ENCODE data around the gene IFIT3. TPM values are rescaled to one million over a fixed set of nuclear protein-coding genes. Genes with fewer than 3 reads are reported as not detected.

The IFIT3 gene
- total and polyA plus RNA-seq, 2 donors from 2014 or later: 14.7 to 20.1 TPM

DNA sequence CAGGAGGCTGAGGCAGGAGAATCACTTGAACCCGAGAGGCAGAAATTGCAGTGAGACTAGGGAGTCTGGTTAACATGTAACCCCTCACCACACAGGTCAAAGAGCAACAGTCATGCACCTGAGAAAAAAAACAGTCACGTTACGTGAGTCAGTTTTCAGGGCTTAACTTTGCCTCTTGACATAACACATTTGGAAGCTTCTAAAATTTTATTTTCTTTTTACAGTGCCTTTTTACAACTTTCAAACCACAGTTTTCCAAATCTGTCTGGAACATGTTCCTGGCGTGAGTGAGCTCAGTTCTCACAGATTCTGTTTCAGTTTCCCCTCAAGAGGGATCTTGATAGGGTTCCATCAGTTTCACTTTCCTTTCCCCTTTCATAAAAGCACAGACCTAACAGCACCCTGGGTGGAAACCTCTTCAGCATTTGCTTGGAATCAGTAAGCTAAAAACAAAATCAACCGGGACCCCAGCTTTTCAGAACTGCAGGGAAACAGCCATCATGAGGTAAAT, 4.4 kb downstream of the IFIT3 start:
- H3K36me3 ChIP-seq (ENCODE audit: control insufficient read depth in 2 of 3, insufficient read depth in 3 of 3, low read length in 3 of 3): no peaks in the 10 kb centered on the region
- H3K27me3 ChIP-seq (ENCODE audit: control insufficient read depth, insufficient read depth, low read length): no peaks in the 10 kb centered on the region
- H3K9me3 ChIP-seq (ENCODE audit: control insufficient read depth in 2 of 3, insufficient read depth in 1 of 3, low read length in 3 of 3): no peaks in the 10 kb centered on the region
- DNase-seq (peak in 2 of 5 donors; percentile 55 to 81), FAIRE-seq (no peak)
- H3K4me3 ChIP-seq (ENCODE audit: low read length in 3 of 3): peak overlapping the region; percentile 23 to 65 (median 62)
- peak overlapping the region; percentile 1 to 74 (median 50) for H3K9ac ChIP-seq (ENCODE audit: low read length in 3 of 3)
- TF ChIP-seq, protein P1, sequence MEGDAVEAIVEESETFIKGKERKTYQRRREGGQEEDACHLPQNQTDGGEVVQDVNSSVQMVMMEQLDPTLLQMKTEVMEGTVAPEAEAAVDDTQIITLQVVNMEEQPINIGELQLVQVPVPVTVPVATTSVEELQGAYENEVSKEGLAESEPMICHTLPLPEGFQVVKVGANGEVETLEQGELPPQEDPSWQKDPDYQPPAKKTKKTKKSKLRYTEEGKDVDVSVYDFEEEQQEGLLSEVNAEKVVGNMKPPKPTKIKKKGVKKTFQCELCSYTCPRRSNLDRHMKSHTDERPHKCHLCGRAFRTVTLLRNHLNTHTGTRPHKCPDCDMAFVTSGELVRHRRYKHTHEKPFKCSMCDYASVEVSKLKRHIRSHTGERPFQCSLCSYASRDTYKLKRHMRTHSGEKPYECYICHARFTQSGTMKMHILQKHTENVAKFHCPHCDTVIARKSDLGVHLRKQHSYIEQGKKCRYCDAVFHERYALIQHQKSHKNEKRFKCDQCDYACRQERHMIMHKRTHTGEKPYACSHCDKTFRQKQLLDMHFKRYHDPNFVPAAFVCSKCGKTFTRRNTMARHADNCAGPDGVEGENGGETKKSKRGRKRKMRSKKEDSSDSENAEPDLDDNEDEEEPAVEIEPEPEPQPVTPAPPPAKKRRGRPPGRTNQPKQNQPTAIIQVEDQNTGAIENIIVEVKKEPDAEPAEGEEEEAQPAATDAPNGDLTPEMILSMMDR (IDR thresholded peaks at IDR 0.05; ENCODE audit: borderline replicate concordance, extremely low read depth, insufficient read depth): no peak
- peaks cover 14 to 52% (median 48%) of the 10 kb centered on the region in 3 donors for H3K4me1 ChIP-seq (ENCODE audit: control insufficient read depth in 2 of 3, insufficient read depth in 2 of 3, low read depth in 1 of 3, low read length in 3 of 3)
- H3K27ac ChIP-seq (ENCODE audit: low read depth in 2 of 2, low read length in 2 of 2): peak overlapping the region; percentile 87 to 95
- intact Hi-C loops (cut with DNase I): no loop called here

DNA sequence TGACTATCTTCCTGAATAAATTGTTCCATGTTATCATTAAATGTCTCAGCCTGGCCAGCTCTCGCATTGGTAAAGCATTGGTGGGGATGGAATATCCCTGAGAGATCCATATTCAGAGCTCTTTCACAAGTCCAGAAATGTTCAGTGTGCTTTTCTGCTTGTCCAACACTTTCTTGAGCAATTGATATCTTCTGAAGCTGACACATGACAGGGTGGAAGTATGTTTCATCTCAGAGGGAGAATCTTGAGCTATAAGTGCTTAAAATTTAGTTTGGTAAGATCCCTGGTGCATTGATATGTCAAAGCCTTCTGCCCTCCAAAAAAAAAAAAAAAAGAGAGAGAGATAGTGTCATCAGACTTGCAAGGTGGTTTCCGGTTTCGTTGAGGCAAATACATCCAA, 7.4 kb downstream of the IFIT3 start:
- Histone ChIP-seq H3K27me3 (ENCODE audit: control insufficient read depth, insufficient read depth, low read length) (no peaks in the 10 kb centered on the region), H3K36me3 (ENCODE audit: control insufficient read depth in 2 of 3, insufficient read depth in 3 of 3, low read length in 3 of 3) (peaks cover 2 to 14% (median 9%) of the 10 kb centered on the region in 3 donors), H3K9me3 (ENCODE audit: control insufficient read depth in 2 of 3, insufficient read depth in 1 of 3, low read length in 3 of 3) (no peaks in the 10 kb centered on the region), H3K9ac (ENCODE audit: low read length in 3 of 3) (no peak overlapping the region), H3K27ac (ENCODE audit: low read depth in 2 of 2, low read length in 2 of 2) (no peak overlapping the region), H3K4me3 (ENCODE audit: low read length in 3 of 3) (peak overlapping the region in 1 of 3 donors; percentile 4), H3K4me1 (ENCODE audit: control insufficient read depth in 2 of 3, insufficient read depth in 2 of 3, low read depth in 1 of 3, low read length in 3 of 3) (peaks cover 14 to 35% (median 34%) of the 10 kb centered on the region in 3 donors)
- no peak for DNase-seq
- no peak for FAIRE-seq
- TF ChIP-seq, protein P1 (IDR thresholded peaks at IDR 0.05; ENCODE audit: borderline replicate concordance, extremely low read depth, insufficient read depth): no peak
- intact Hi-C loops (cut with DNase I): no loop called here

DNA sequence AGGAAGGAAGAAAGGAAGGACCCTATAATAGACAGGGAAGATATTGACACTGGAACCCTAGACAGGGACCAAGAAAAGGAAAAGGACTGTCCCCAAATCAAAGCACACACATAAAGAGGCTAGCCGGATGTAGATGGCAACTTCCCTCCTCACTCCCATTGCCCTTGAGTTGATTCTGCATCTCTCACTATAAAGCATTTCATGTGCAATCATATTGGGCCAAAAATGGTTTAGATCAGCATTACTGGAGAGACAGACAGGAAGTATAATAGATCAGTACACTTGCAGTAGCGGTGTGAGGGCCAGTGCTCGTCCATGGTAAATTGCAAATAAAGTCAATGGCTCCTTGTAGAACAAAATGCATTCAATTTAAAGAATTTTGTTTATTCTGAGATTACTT, 8.4 kb downstream of the IFIT3 start:
- no peak for DNase-seq
- intact Hi-C loops (cut with DNase I): no loop called here

More for the DNA sequence above, 8.4 kb downstream of the IFIT3 start:
- Histone ChIP-seq H3K36me3 (ENCODE audit: control insufficient read depth in 2 of 3, insufficient read depth in 3 of 3, low read length in 3 of 3) (peaks cover 2 to 14% (median 9%) of the 10 kb centered on the region in 3 donors), H3K4me1 (ENCODE audit: control insufficient read depth in 2 of 3, insufficient read depth in 2 of 3, low read depth in 1 of 3, low read length in 3 of 3) (peaks cover 14 to 26% (median 26%) of the 10 kb centered on the region in 3 donors), H3K27me3 (ENCODE audit: control insufficient read depth, insufficient read depth, low read length) (no peaks in the 10 kb centered on the region), H3K9ac (ENCODE audit: low read length in 3 of 3) (no peak overlapping the region), H3K27ac (ENCODE audit: low read depth in 2 of 2, low read length in 2 of 2) (no peak overlapping the region), H3K4me3 (ENCODE audit: low read length in 3 of 3) (no peak overlapping the region), H3K9me3 (ENCODE audit: control insufficient read depth in 2 of 3, insufficient read depth in 1 of 3, low read length in 3 of 3) (no peaks in the 10 kb centered on the region)
- FAIRE-seq: no peak
- TF ChIP-seq, protein P1 (IDR thresholded peaks at IDR 0.05; ENCODE audit: borderline replicate concordance, extremely low read depth, insufficient read depth): no peak

Data from kidney (tissue), 14 donors.